IPS-NIHi7 (cell line): ENCODE measurements around the gene KIAA0825.
A peak's percentile ranks its signal among the peaks of the same experiment; 100 is the strongest.
"Not testable (repeated sequence)": the region's sequence is repeated elsewhere in the genome, so short reads cannot be mapped to it uniquely, and the experiment has no call there.

Experiments used
- DNase-seq: peaks from one replicate; pipeline ENCODE4 v3.0.0; 2012; ENCODE audit warnings: mixed read lengths; ENCODE audit errors: extremely low spot score

Gene KIAA0825

DNA sequence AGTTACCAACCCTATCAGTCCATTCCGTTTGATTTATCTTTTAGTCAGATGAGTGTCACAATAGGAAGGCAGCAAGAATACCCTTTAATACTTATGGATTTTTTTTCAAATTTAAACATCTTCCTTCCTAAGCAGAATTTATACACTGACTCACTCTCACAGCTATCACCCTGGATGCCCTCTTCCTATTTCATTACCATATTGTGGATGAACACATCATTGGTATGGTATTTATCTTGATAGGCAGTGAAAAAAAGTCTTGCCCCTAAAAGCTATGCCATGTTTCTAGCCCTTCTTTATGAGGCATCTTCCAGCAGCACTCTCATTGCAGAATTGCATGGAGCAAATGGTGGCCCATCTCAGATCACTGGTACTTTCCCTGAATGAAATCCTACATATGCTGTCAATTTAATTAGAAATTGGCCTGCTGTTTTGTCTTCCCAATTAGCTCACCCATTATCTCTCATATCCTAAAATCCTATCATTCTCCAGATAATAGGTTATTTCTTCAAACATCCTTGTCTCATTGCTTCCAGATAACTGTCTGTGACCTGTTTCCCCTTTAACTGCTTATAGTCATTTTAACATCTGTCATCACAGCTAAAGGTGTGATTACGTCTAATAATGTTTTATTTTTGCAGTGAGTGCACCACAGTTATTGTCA lies 443.5 kb downstream of the KIAA0825 start:
- DNase-seq, result no peak

GRCh38 chr5:94173100-94173499 lies 445.3 kb downstream of the KIAA0825 start:
- no peak for DNase-seq

GRCh38 chr5:94171070-94171469 lies 447.3 kb downstream of the KIAA0825 start:
- DNase-seq, result not testable (repeated sequence)

- not testable (repeated sequence) for DNase-seq
Observed at GRCh38 chr5:94170158-94170557, 448.2 kb downstream of the KIAA0825 start.

DNA sequence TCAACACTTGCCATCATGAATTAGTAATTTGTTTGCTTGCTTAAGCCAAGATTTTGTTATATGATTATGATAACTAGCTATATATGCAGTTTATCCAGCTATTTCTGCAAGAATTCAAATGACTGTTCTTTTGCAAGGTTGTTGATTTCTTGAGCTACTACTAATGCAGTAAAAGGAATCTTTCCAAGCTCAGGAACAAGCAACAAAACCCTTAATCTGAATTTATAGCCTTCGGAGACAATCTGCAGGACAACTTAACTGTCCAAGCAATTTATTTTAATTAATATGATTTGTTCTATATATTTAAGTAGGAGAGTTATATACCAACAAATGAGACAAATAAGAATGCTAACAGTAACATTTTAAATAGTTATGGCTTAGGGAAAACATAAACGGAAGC lies 450.3 kb downstream of the KIAA0825 start:
- DNase-seq, result no peak

GRCh38 chr5:94161801-94162200 lies 456.6 kb downstream of the KIAA0825 start:
- no peak for DNase-seq

DNA sequence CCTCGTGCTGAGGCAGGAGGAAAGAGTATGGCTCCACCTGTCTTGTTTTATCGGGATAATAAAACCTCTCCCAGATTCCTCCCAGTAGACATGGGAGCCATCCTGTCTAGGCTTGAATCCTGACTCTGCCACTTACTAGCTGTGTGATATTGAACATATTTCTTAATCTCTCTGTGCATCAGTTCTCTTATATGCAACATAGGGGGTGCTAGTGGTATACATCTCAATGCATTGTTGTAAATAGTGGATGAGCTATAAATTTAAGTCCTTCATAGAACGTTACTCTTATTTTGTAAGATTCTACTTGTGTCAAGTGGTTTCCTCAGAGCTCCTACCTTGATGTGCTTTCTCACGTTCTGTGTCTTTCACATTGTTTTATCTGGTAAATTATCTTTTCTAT lies 459.3 kb downstream of the KIAA0825 start:
- DNase-seq, result no peak

GRCh38 chr5:94157704-94158539 lies 460.5 kb downstream of the KIAA0825 start:
- DNase-seq, result no peak

- no peak for DNase-seq
Observed at GRCh38 chr5:94154672-94155071, 463.7 kb downstream of the KIAA0825 start.

GRCh38 chr5:94153736-94154450 lies 464.5 kb downstream of the KIAA0825 start:
- no peak for DNase-seq

DNA sequence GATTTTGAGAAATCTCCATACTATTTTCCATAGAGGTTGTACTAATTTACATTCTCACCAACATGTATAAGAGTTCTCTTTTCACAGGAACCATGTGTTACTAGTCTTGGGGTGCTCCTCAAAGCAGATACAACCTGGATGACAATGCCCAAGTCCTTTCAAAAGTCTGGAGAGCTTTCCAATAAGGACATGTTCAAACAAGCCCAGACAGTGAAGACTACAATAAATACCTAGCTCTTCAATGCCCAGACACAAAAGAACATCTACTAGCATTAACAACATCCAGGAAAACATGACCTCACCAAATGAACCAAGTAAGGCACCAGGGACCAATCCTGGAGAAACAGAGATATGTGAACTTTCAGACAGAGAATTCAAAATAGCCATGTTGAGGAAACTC lies 474.8 kb downstream of the KIAA0825 start:
- DNase-seq, result not testable (repeated sequence)

DNA sequence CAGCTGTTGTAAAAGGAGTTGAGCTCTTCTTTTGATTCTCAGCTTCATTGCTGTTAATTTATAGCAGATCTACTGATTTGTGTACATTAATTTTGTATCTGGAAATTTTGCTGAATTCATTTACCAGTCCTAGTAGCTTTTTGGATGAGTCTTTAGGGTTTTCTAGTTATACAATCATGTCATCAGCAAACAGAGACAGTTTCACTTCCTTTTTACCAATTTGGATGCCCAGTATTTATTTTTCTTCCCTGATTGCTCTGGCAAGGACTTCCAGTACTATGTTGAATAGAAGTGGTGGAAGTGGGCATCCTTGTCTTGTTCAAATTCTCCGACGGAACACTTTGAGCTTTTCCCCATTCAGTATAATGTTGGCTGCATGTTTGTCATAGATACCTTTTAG lies 478.1 kb downstream of the KIAA0825 start:
- DNase-seq, result no peak

DNA sequence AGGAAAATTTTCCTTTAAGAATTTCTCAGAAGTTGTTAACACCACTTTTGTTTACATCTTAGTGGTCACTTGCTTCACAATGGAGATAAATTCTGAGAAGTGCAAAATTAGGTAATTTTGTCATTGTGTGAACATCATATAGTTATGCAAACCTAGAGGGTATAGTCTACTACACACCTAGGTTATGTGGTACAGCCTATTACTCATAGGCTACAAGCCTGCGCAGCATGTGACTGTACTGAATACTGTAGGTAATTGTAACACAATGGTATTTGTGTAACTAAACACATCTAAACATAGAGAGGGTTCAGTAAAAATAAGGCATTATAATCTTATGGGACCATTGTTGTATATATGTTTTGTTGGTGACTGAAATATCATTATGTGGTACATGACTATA lies 488.3 kb downstream of the KIAA0825 start:
- no peak for DNase-seq

- no peak for DNase-seq
Observed at GRCh38 chr5:94125107-94125506, 493.3 kb downstream of the KIAA0825 start.

- not testable (repeated sequence) for DNase-seq
Observed at GRCh38 chr5:94116317-94116716, 502.1 kb downstream of the KIAA0825 start.

- no peak for DNase-seq
Observed at GRCh38 chr5:94113087-94113486, 505.3 kb downstream of the KIAA0825 start.

- DNase-seq, result peak; percentile 97
Observed at GRCh38 chr5:94111209-94112004, 507.0 kb downstream of the KIAA0825 start.

GRCh38 chr5:94103514-94104245 lies 514.7 kb downstream of the KIAA0825 start:
- DNase-seq, result no peak
